CD4-positive, alpha-beta T cell treated with Interleukin-4 for 1 hour (primary cell): ENCODE data around the gene GRB14.
"Not testable (repeated sequence)": the region's sequence is repeated elsewhere in the genome, so short reads cannot be mapped to it uniquely, and the experiment has no call there.

ENCODE experiments used
- DNase-seq, 2 donors: peaks; one replicate each; pipeline ENCODE4 v3.0.0-alpha.2; 2020 to 2022

The GRB14 gene

GRCh38 chr2:164620873-164621763 is at the start of gene GRB14:
Gene GRB14, minus strand, starts transcription at chr2:164621482. Its CDS starts 173 bp downstream, at chr2:164621309.
- DNase-seq = no peak

GRCh38 chr2:164669291-164669690 is 48.0 kb upstream of the GRB14 start:
- DNase-seq = no peak

GRCh38 chr2:164667566-164667965 is 46.3 kb upstream of the GRB14 start:
- no peak for DNase-seq

GRCh38 chr2:164664070-164664469 is 42.8 kb upstream of the GRB14 start:
- no peak for DNase-seq

GRCh38 chr2:164662868-164663631 is 41.8 kb upstream of the GRB14 start:
- DNase-seq = no peak

GRCh38 chr2:164662066-164662465 is 40.8 kb upstream of the GRB14 start:
- DNase-seq = no peak

- no peak for DNase-seq
Observed at GRCh38 chr2:164661349-164661748, 40.1 kb upstream of the GRB14 start.

GRCh38 chr2:164657129-164657528 is 35.8 kb upstream of the GRB14 start:
- no peak for DNase-seq

- DNase-seq = no peak
Observed at GRCh38 chr2:164655750-164656149, 34.5 kb upstream of the GRB14 start.

- DNase-seq = no peak
Observed at GRCh38 chr2:164655336-164655735, 34.1 kb upstream of the GRB14 start.

- no peak for DNase-seq
Observed at GRCh38 chr2:164651361-164651760, 30.1 kb upstream of the GRB14 start.

- DNase-seq = no peak
Observed at GRCh38 chr2:164644036-164644700, 22.9 kb upstream of the GRB14 start.

GRCh38 chr2:164642946-164643555 is 21.8 kb upstream of the GRB14 start:
- DNase-seq = no peak

GRCh38 chr2:164642268-164642667 is 21.0 kb upstream of the GRB14 start:
- no peak for DNase-seq

- not testable (repeated sequence) for DNase-seq
Observed at GRCh38 chr2:164628319-164628718, 7.0 kb upstream of the GRB14 start.

GRCh38 chr2:164625378-164625971 is 4.2 kb upstream of the GRB14 start:
- DNase-seq = no peak

GRCh38 chr2:164624316-164624715 is 3.0 kb upstream of the GRB14 start:
- DNase-seq = no peak

GRCh38 chr2:164622338-164623106 is 1.2 kb upstream of the GRB14 start:
- no peak for DNase-seq

GRCh38 chr2:164621764-164622105 is 453 bp upstream of the GRB14 start:
- DNase-seq = no peak

- DNase-seq = no peak
Observed at GRCh38 chr2:164620457-164620856, 825 bp downstream of the GRB14 start.

- DNase-seq = no peak
Observed at GRCh38 chr2:164617466-164617865, 3.8 kb downstream of the GRB14 start.
